ENCODE results near the gene TTC22.

TTC22 gene

DNA sequence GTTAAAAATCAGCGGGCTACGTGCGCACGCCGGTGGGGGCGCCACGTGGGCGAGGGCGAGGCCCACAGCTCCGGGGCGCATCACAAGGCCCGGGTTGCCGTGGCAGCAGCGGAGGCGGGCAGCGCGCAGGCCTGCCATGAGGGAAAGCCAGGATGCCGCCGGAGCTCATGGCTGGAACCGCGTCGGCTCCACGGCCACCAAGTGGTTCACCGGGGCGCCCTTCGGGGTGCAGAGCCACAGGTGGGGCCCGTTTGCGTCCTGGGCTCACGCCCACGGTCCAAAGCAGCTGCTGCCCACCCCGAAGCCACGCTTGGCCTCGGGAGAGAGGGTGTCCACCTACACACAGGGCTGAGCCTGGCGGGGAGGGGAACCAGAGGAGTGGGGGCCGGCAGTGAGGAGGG lies 4.9 kb upstream of the TTC22 start:
- H3K36me3 ChIP-seq (ENCODE audit: control insufficient read depth, insufficient read depth, low read length), result no peaks in the 10 kb centered on the region
- peaks cover 9% of the 10 kb centered on the region for H3K27me3 ChIP-seq (ENCODE audit: control insufficient read depth, insufficient read depth, low read length)
- H3K4me3 ChIP-seq (ENCODE audit: low read depth, low read length), result no peak overlapping the region
- H3K27ac ChIP-seq (ENCODE audit: low read depth, low read length), result no peak overlapping the region
- no peaks in the 10 kb centered on the region for H3K4me1 ChIP-seq (ENCODE audit: control insufficient read depth, insufficient read depth, low read length)
- H3K9me3 ChIP-seq (ENCODE audit: control insufficient read depth, insufficient read depth, low read length), result no peaks in the 10 kb centered on the region
- H3K9ac ChIP-seq (ENCODE audit: low read depth, low read length), result no peak overlapping the region

DNA sequence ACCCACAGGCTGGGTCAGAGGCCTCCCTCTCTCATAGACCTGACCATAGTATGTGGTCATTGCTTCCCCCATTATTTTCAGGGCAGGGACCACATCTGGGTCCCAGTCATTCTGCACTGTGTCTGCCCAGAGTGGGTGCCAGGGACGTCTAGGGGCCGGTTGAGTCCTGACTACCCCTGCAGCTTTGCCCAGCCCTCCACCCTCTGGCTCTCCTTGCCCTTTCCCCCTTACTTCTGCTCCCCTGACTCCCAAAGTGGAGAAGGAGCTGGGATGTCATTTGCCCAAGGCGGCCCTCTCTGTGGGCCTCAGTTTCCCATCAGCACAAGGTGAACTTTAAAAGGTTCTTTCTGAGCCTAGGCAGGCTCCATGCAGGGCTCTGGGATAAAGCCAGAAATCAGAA lies 4.3 kb upstream of the TTC22 start:
- no peaks in the 10 kb centered on the region for H3K36me3 ChIP-seq (ENCODE audit: control insufficient read depth, insufficient read depth, low read length)
- H3K9me3 ChIP-seq (ENCODE audit: control insufficient read depth, insufficient read depth, low read length), result no peaks in the 10 kb centered on the region
- 0 out of 2 replicates have a peak, but pooled peaks cover 4% of the 10 kb centered on the region for H3K4me1 ChIP-seq (ENCODE audit: control insufficient read depth, insufficient read depth, low read length)
- H3K9ac ChIP-seq (ENCODE audit: low read depth, low read length), result no peak overlapping the region
- no peak overlapping the region for H3K4me3 ChIP-seq (ENCODE audit: low read depth, low read length)
- peaks cover 14% of the 10 kb centered on the region for H3K27me3 ChIP-seq (ENCODE audit: control insufficient read depth, insufficient read depth, low read length)
- H3K27ac ChIP-seq (ENCODE audit: low read depth, low read length), result no peak overlapping the region

DNA sequence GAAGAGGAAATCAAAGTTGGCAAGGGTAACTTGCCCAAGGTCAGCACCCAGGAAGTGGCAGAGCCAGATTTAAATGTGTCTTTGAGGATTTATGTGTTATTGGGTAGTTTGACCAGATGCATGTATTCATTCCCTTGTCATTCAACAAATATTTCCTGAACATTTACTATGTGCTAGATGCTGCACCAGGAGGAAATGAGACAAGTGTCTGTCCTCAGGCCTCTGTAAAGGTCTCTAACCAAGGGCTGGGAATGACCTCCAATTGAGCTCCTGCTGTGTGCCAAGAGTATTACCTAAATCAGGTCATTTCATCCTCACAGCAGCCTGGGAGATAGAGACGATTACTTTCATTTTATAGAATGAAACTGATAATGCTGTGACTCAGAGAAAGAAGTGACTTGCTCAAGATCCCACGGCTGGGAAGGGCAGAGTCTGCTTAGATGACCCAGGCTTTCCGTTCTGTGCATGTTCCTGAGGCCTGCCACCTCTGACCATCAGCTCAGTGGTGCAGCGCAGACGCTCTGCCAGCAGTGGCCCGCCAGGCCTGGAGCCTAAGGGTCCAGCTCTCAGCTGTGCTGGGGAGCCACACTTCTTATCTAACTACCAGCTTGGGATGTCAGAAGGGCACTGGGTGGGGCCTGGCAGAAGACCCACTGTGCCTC lies 3.5 kb upstream of the TTC22 start:
- Histone ChIP-seq H3K27me3 (ENCODE audit: control insufficient read depth, insufficient read depth, low read length) (peaks cover 21% of the 10 kb centered on the region), H3K4me1 (ENCODE audit: control insufficient read depth, insufficient read depth, low read length) (0 out of 2 replicates have a peak, but pooled peaks cover 4% of the 10 kb centered on the region), H3K27ac (ENCODE audit: low read depth, low read length) (no peak overlapping the region), H3K9me3 (ENCODE audit: control insufficient read depth, insufficient read depth, low read length) (no peaks in the 10 kb centered on the region), H3K36me3 (ENCODE audit: control insufficient read depth, insufficient read depth, low read length) (no peaks in the 10 kb centered on the region), H3K9ac (ENCODE audit: low read depth, low read length) (no peak overlapping the region), H3K4me3 (ENCODE audit: low read depth, low read length) (no peak overlapping the region)

DNA sequence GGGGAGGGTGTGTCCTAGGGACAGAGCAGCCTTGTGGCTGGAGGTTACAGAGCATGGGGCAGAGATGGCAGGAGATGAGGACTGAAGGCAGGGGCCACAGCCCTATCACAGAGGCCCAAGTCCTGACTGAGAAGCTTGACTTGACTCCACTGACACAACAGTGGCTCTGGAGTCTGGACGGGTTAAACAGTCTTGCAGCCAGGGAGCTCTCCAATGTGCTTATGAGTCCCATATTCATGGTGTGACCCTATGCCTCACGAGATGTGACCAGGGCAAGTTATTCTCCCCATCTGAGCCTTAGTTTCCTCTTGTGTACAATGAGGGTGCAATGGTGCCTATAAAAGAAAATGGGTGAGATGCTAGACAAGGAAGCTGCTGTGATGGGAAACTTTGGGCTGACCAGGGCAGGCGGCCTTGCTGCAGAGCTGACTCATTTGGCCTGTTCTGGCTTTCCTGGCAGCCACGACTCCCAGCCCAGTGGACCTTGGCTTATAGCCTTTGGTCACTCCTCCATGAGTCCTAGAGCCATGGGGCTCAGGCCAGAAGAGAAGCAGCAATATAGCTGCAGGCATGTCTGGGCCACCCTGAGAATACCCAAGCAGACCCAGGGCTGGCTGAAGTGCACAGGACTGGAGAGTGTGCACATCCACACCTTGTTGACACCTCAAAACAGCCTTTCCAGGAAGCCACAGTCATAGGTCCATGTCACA lies 2.8 kb upstream of the TTC22 start:
- Histone ChIP-seq H3K27ac (ENCODE audit: low read depth, low read length) (no peak overlapping the region), H3K4me1 (ENCODE audit: control insufficient read depth, insufficient read depth, low read length) (0 out of 2 replicates have a peak, but pooled peaks cover 4% of the 10 kb centered on the region), H3K27me3 (ENCODE audit: control insufficient read depth, insufficient read depth, low read length) (peaks cover 21% of the 10 kb centered on the region), H3K4me3 (ENCODE audit: low read depth, low read length) (no peak overlapping the region), H3K9ac (ENCODE audit: low read depth, low read length) (no peak overlapping the region), H3K36me3 (ENCODE audit: control insufficient read depth, insufficient read depth, low read length) (no peaks in the 10 kb centered on the region), H3K9me3 (ENCODE audit: control insufficient read depth, insufficient read depth, low read length) (no peaks in the 10 kb centered on the region)

DNA sequence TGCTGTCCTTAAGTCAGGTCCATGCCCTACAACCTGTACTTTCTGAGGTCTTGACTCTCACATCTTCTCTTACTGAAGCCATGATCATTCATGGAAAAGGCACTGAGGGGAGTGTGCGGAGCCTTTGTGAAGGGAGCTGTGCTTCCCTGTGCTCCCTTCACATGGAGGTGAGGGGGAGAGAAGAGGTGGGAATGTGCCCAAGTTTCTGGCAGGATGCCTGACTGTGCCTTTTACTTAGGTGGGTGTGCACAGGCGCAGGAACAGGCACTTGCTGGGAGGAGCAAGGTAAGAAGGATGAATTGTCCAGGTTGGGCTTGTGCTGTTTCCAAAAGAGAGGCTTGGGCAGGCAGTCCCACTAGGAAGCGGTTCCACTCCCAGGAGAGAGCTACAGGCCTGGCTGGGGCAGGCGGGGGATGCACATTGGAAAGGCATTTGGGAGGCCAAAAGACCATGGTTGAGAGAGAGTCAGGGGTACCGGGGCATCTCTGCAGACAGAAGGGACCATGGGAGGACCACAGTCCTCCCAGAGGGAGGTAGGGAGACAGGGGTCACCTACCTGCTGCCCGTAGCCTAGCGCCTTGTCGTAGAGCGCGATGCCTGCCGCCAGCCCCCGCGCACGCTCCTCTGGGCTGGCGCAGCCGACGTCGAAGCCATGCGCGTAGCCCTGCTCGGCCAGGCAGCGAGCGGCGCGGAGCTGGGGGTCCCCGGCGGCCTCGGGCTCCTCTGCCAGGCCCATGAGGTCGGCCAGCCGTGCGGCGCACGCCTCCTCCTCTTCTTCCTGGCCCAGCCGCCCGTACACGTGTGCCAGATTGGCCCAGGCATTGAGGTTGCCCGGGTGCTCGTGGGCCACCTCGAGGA lies 853 bp downstream of the TTC22 start:
- no peaks in the 10 kb centered on the region for H3K36me3 ChIP-seq (ENCODE audit: control insufficient read depth, insufficient read depth, low read length)
- peak overlapping the region; percentile 42; the same call in 1 of the 2 replicates for H3K4me3 ChIP-seq (ENCODE audit: low read depth, low read length)
- peaks cover 10% of the 10 kb centered on the region for H3K4me1 ChIP-seq (ENCODE audit: control insufficient read depth, insufficient read depth, low read length)
- H3K9ac ChIP-seq (ENCODE audit: low read depth, low read length), result no peak overlapping the region
- no peaks in the 10 kb centered on the region for H3K9me3 ChIP-seq (ENCODE audit: control insufficient read depth, insufficient read depth, low read length)
- no peak overlapping the region for H3K27ac ChIP-seq (ENCODE audit: low read depth, low read length)
- H3K27me3 ChIP-seq (ENCODE audit: control insufficient read depth, insufficient read depth, low read length), result peaks cover 21% of the 10 kb centered on the region

DNA sequence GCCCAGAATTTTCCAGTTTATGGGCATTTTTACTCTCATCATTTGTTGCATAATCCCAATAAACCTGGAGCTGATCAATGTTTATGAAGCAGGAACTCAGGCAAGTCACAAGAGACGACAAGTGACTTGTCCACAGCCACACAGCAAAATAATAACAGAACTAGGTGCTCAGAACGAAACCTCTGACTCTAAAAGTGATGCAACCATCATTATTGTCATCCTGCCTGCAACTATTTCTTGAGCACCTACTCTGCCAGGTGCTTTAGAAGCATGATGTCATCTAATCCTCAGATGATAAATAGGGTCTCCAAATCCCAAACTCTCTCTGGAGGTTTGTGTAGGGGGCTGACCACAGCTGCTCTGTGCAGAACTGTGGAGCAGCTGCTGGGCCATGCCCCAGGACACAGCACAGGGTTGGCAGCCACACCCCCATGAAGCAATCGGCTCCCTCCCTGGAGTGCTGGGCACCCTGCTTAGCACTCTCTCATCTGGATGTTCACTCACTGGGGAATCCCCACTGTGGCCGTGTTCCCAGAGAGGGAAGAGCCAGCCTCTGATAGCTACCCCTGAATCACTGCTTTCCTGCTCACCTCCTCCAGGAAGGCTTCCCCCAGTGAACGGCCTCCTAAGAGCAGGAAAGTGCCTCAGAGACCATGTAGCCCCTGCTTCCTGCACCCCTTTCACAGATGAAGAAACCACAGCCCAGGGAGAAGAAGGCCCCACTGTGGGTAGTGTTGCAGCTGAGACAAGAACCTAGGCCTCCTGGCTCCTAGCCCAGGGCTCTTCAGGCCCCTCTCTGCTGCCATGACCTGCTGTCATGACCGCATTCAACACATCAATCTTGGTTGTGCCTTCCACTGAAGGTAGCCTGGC lies 2.1 kb downstream of the TTC22 start:
- Histone ChIP-seq H3K36me3 (ENCODE audit: control insufficient read depth, insufficient read depth, low read length) (no peaks in the 10 kb centered on the region), H3K9me3 (ENCODE audit: control insufficient read depth, insufficient read depth, low read length) (no peaks in the 10 kb centered on the region), H3K4me3 (ENCODE audit: low read depth, low read length) (no peak overlapping the region), H3K4me1 (ENCODE audit: control insufficient read depth, insufficient read depth, low read length) (peaks cover 22% of the 10 kb centered on the region), H3K27me3 (ENCODE audit: control insufficient read depth, insufficient read depth, low read length) (peaks cover 21% of the 10 kb centered on the region), H3K9ac (ENCODE audit: low read depth, low read length) (no peak overlapping the region), H3K27ac (ENCODE audit: low read depth, low read length) (no peak overlapping the region)

DNA sequence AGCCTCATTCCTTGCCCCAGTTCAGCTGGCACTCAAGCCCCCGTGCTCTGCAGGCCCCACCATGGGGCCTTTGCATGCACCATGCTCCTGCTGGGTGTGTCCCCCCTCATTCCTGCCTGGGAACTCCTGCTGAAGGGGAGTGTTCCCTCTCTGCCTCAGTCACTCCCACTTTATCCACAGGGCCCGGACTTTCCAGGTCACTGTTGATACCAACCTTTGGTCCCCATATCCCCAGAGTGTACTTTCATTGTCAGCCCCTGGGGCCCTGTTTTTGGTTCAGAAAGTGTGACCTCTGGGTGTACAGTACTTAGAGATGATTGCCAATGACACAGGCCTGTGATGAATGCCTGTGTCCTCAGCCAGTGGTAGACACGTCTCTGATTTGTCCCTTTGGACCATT lies 2.9 kb downstream of the TTC22 start:
- H3K9ac ChIP-seq (ENCODE audit: low read depth, low read length), result no peak overlapping the region
- H3K27ac ChIP-seq (ENCODE audit: low read depth, low read length), result no peak overlapping the region
- peaks cover 26% of the 10 kb centered on the region for H3K4me1 ChIP-seq (ENCODE audit: control insufficient read depth, insufficient read depth, low read length)
- H3K4me3 ChIP-seq (ENCODE audit: low read depth, low read length), result no peak overlapping the region
- no peaks in the 10 kb centered on the region for H3K9me3 ChIP-seq (ENCODE audit: control insufficient read depth, insufficient read depth, low read length)
- peaks cover 21% of the 10 kb centered on the region for H3K27me3 ChIP-seq (ENCODE audit: control insufficient read depth, insufficient read depth, low read length)
- H3K36me3 ChIP-seq (ENCODE audit: control insufficient read depth, insufficient read depth, low read length), result no peaks in the 10 kb centered on the region

DNA sequence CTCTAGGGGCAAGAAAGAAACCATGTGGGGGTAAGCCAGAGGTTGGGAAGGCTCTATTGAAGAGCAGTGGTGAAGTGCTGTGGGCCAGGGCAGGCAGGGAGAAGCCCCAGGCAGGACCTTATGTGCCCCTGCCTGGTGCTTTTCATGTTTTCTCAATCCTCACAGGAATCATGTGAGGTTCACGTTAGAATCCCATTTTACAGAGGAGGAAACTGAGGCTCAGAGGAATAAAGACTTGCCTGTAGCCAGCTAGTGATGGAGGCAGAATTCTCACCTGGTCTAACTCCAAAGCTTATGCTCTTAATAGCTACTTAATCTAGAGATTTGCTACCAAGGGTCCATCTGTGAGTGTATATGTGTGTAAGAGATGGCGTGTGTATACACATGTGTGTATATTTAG lies 4.2 kb downstream of the TTC22 start:
- Histone ChIP-seq H3K9me3 (ENCODE audit: control insufficient read depth, insufficient read depth, low read length) (no peaks in the 10 kb centered on the region), H3K27me3 (ENCODE audit: control insufficient read depth, insufficient read depth, low read length) (peaks cover 20% of the 10 kb centered on the region), H3K4me3 (ENCODE audit: low read depth, low read length) (no peak overlapping the region), H3K4me1 (ENCODE audit: control insufficient read depth, insufficient read depth, low read length) (peaks cover 26% of the 10 kb centered on the region), H3K36me3 (ENCODE audit: control insufficient read depth, insufficient read depth, low read length) (no peaks in the 10 kb centered on the region), H3K9ac (ENCODE audit: low read depth, low read length) (no peak overlapping the region), H3K27ac (ENCODE audit: low read depth, low read length) (no peak overlapping the region)

DNA sequence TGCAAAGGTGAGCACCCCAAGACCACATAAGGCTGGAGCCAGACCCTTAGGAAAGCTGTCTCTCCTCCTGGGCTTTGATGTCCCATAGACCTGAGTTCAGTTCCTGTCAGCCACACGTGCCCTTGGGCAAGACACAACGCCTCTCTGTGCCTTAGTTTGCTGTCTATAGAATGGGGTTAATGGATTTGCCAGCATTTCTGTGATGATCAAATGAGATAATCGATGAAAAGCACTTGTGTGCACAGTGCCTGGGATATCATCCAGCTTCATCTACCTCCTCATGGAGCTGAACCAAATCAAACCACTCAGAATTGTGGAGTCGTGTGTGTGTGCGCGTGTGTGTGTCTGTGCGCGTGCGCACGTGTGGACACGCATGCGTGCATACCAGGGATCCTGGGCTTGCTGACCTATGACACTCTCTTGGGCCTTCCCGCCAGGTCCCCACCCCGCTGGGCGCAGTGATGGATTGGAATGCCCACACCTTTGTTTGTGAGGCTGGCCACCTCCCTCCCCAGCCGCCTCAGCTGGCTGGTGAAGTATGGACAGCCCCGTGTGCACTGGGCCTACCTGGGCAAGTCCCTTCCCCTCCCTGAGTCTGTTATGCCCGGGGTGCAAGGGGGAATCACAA lies 5.2 kb downstream of the TTC22 start:
- Histone ChIP-seq H3K27ac (ENCODE audit: low read depth, low read length) (no peak overlapping the region), H3K36me3 (ENCODE audit: control insufficient read depth, insufficient read depth, low read length) (no peaks in the 10 kb centered on the region), H3K27me3 (ENCODE audit: control insufficient read depth, insufficient read depth, low read length) (peaks cover 11% of the 10 kb centered on the region), H3K4me3 (ENCODE audit: low read depth, low read length) (no peak overlapping the region), H3K4me1 (ENCODE audit: control insufficient read depth, insufficient read depth, low read length) (peaks cover 26% of the 10 kb centered on the region), H3K9me3 (ENCODE audit: control insufficient read depth, insufficient read depth, low read length) (no peaks in the 10 kb centered on the region), H3K9ac (ENCODE audit: low read depth, low read length) (no peak overlapping the region)

DNA sequence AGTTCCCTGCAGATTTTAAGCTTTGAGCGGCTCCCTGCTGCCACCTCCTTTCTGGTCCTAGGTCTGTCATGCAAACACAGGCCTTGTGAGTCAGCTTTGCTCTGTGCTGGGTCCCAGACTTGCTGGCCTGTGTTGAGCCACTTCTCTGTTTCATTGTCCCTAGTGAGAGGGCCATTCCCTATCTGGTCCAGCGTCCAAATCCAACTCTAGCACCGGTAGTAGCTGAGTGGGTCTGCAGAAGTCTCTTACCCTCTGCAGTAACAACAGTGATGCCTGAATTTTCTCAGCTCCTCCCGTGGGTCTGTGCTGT lies 5.8 kb downstream of the TTC22 start:
- Histone ChIP-seq H3K27me3 (ENCODE audit: control insufficient read depth, insufficient read depth, low read length) (peaks cover 5% of the 10 kb centered on the region), H3K27ac (ENCODE audit: low read depth, low read length) (peak overlapping the region; percentile 48), H3K4me3 (ENCODE audit: low read depth, low read length) (no peak overlapping the region), H3K36me3 (ENCODE audit: control insufficient read depth, insufficient read depth, low read length) (no peaks in the 10 kb centered on the region), H3K9ac (ENCODE audit: low read depth, low read length) (no peak overlapping the region), H3K4me1 (ENCODE audit: control insufficient read depth, insufficient read depth, low read length) (peaks cover 23% of the 10 kb centered on the region), H3K9me3 (ENCODE audit: control insufficient read depth, insufficient read depth, low read length) (no peaks in the 10 kb centered on the region)
